ENCODE results near the gene RTEL1.

- no peak for TF ChIP-seq ZNF8 (CRISPR knock-in tag; IDR thresholded peaks at IDR 0.05)
- no peak for TF ChIP-seq TCF4 (CRISPR knock-in tag; IDR thresholded peaks at IDR 0.05; ENCODE audit: borderline replicate concordance)
- no peak for TF ChIP-seq PATZ1 (CRISPR knock-in tag; IDR thresholded peaks at IDR 0.05; ENCODE audit: borderline replicate concordance)
- no peak for TF ChIP-seq OSR1 (CRISPR knock-in tag; IDR thresholded peaks at IDR 0.05)
- no peak for TF ChIP-seq ZNF565 (CRISPR knock-in tag; conservative IDR thresholded peaks at IDR 0.05; ENCODE audit: low read depth)
- TF ChIP-seq PPARA (CRISPR knock-in tag; IDR thresholded peaks at IDR 0.05; ENCODE audit: borderline replicate concordance) = no peak
- TF ChIP-seq RARB (CRISPR knock-in tag; IDR thresholded peaks at IDR 0.05) = no peak
- no peak for TF ChIP-seq ZFP30 (CRISPR knock-in tag; IDR thresholded peaks at IDR 0.05)
- no peak for TF ChIP-seq TSHZ2 (CRISPR knock-in tag; IDR thresholded peaks at IDR 0.05)
Observed at GRCh38 chr20:63682384-63683139, 24.4 kb downstream of the RTEL1 start.

Measured in SK-N-SH treated with all-trans-retinoic acid at 6 μM for 48 hours (cell line).